PFSK-1 (cell line): ENCODE measurements around the gene KAZN.

Experiments used
- POLR2AphosphoS5 ChIP-seq: IDR thresholded peaks from 2 replicates; pipeline ENCODE4 v1.6.1; 2012; ENCODE audit warnings: low read depth, mild to moderate bottlenecking, control low read depth, low read length, moderate library complexity
- REST ChIP-seq, 2 experiments: IDR thresholded peaks; 2 replicates each; pipeline versions ENCODE4 v1.6.1 to v1.8.0; 2011 to 2012; ENCODE audit warnings: low read depth in 2 of 2, low read length in 2 of 2, control low read depth in 1 of 2, inconsistent platforms in 1 of 2, mild to moderate bottlenecking in 1 of 2, moderate library complexity in 1 of 2; ENCODE audit not compliant: insufficient read depth in 1 of 2
- SIN3A ChIP-seq: IDR thresholded peaks from 2 replicates; pipeline ENCODE4 v1.6.1; 2012; ENCODE audit warnings: mild to moderate bottlenecking, low read length, moderate library complexity, borderline replicate concordance; ENCODE audit not compliant: insufficient read depth

- TF ChIP-seq POLR2AphosphoS5: no peak
- no peak for TF ChIP-seq REST (IDR thresholded peaks at IDR 0.05; ENCODE audit: insufficient read depth in 1 of 2, low read depth in 2 of 2, low read length in 2 of 2)
- TF ChIP-seq SIN3A: no peak
Observed at GRCh38 chr1:15100121-15100879, 501.8 kb downstream of the KAZN start.
